Measurements from ENCODE around the gene STRN. TPM values are rescaled to one million over a fixed set of nuclear protein-coding genes. Genes with fewer than 3 reads are reported as not detected.
A peak's percentile ranks its signal among the peaks of the same experiment; 100 is the strongest.
"Not testable (repeated sequence)": the region's sequence is repeated elsewhere in the genome, so short reads cannot be mapped to it uniquely, and the experiment has no call there.

STRN gene
- total and polyA plus RNA-seq, 9 of the 15 experiments (the other 6 are each of a cell fraction or from before 2014, with no cell fraction given), result 1.3 to 31.2 (median 20.0) TPM

- no peak for TF ChIP-seq FOXP1 (CRISPR knock-in tag; IDR thresholded peaks at IDR 0.05)
- TF ChIP-seq MYNN (IDR thresholded peaks at IDR 0.05), result no peak
- no peak for TF ChIP-seq MYNN (CRISPR knock-in tag; IDR thresholded peaks at IDR 0.05)
These were observed 15.6 kb upstream of the STRN start (continued) for GRCh38 chr2:36981911-36982310.

- CTCF ChIA-PET (ENCODE audit: low intra/inter-chr PET ratio); intact Hi-C loops (cut with micrococcal nuclease); H3K9me1 ChIP-seq (ENCODE audit: control insufficient read depth, insufficient read depth, low read length); POLR2A ChIA-PET; in situ Hi-C loops (cut with MboI); ATAC-seq; H3K9ac ChIP-seq (ENCODE audit: insufficient read depth in 1 of 2, low read depth in 2 of 2, low read length in 2 of 2); H3K79me2 ChIP-seq (ENCODE audit: control insufficient read depth, insufficient read depth, low read length); H3K4me2 ChIP-seq (ENCODE audit: insufficient read depth, low read length); FAIRE-seq; H4K20me1 ChIP-seq (replicated peaks; ENCODE audit: control insufficient read depth, insufficient read depth, low read length); DNase-seq (ENCODE audit: extremely low read depth in 1 of 4, low spot score in 3 of 4); H3K27ac ChIP-seq (ENCODE audit: extremely low read depth, low read depth, low read length); H3K4me3 ChIP-seq; H3K9me3 ChIP-seq (replicated peaks; ENCODE audit: control insufficient read depth, insufficient read depth, low read depth, low read length); H2AFZ ChIP-seq (ENCODE audit: low read depth, low read length); H3K27me3 ChIP-seq (ENCODE audit: control insufficient read depth in 2 of 2, insufficient read depth in 2 of 2, low read length in 2 of 2); BruUV-seq (replicated peaks); H3K4me1 ChIP-seq (replicated peaks in 1 of 2; ENCODE audit: control insufficient read depth in 2 of 2, insufficient read depth in 2 of 2, low read length in 2 of 2): not testable (repeated sequence)
- WGBS (ENCODE audit: insufficient coverage, low coverage, missing lambda C conversion rate), result 78% methylated on average over 3 of the region's 3 CpGs
- TF ChIP-seq ZNF121 (CRISPR knock-in tag; conservative IDR thresholded peaks at IDR 0.05), result peak; percentile 83
- H3K36me3 ChIP-seq (ENCODE audit: control insufficient read depth, insufficient read depth, low read length), result peaks cover 11% of the 10 kb centered on the region; the same call in 2 of the 3 replicates
These were observed 12.7 kb upstream of the STRN start for GRCh38 chr2:36979007-36979406.

DNA sequence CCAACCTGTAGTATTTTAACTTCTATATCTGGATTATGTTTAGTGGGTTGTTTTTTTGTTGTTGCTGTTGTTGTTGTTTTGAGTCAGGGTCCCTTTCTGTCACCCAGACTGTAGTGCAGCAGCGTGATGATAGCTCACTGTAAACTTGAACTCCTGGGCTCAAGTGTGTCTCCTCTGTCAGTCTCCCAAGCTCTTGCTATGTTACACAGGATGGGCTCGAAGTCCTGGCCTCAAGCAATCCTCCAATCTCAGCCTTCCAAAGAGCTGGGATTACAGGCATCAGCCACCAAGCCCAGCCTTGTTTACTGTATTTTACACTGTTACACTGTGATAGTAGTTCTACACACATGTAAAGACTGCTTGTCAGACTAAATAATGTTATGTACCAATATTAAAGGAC, 9.7 kb upstream of the STRN start:
- ChIA-PET CTCF (ENCODE audit: low intra/inter-chr PET ratio) (no interaction called here), POLR2A (interaction anchor here (1.6 kb wide), 1 partner anchor 10 kb away, joined by 5 read pairs; the partner anchor contains the start of gene STRN)
- no peak overlapping the region for H3K4me3 ChIP-seq
- no peak overlapping the region for H3K4me2 ChIP-seq (ENCODE audit: insufficient read depth, low read length)
- no peak for DNase-seq (ENCODE audit: extremely low read depth in 1 of 4, low spot score in 3 of 4)
- H3K9me3 ChIP-seq (replicated peaks; ENCODE audit: control insufficient read depth, insufficient read depth, low read depth, low read length), result no peaks in the 10 kb centered on the region
- no peaks in the 10 kb centered on the region for H3K79me2 ChIP-seq (ENCODE audit: control insufficient read depth, insufficient read depth, low read length)
- H4K20me1 ChIP-seq (replicated peaks; ENCODE audit: control insufficient read depth, insufficient read depth, low read length), result no peaks in the 10 kb centered on the region
- no peaks in the 10 kb centered on the region for H3K9me1 ChIP-seq (ENCODE audit: control insufficient read depth, insufficient read depth, low read length)
- in situ Hi-C loops (cut with MboI) (no loop called here), intact Hi-C loops (cut with micrococcal nuclease) (no loop called here)
- H3K9ac ChIP-seq (ENCODE audit: insufficient read depth in 1 of 2, low read depth in 2 of 2, low read length in 2 of 2), result no peak overlapping the region
- TF ChIP-seq ZNF232 (CRISPR knock-in tag; IDR thresholded peaks at IDR 0.05) (no peak), ILF3 (IDR thresholded peaks at IDR 0.05; ENCODE audit: borderline replicate concordance) (no peak), ZNF282 (CRISPR knock-in tag; IDR thresholded peaks at IDR 0.05) (no peak), FOXK2 (conservative IDR thresholded peaks at IDR 0.05 in 1 of 2, IDR thresholded peaks at IDR 0.05 in 1 of 2; ENCODE audit: low read depth in 2 of 2) (no peak), MTA1 (IDR thresholded peaks at IDR 0.05; ENCODE audit: borderline replicate concordance) (no peak), MEF2A (IDR thresholded peaks at IDR 0.05; ENCODE audit: control insufficient read depth, low read depth, low read length) (no peak)
- TF ChIP-seq, protein P1, sequence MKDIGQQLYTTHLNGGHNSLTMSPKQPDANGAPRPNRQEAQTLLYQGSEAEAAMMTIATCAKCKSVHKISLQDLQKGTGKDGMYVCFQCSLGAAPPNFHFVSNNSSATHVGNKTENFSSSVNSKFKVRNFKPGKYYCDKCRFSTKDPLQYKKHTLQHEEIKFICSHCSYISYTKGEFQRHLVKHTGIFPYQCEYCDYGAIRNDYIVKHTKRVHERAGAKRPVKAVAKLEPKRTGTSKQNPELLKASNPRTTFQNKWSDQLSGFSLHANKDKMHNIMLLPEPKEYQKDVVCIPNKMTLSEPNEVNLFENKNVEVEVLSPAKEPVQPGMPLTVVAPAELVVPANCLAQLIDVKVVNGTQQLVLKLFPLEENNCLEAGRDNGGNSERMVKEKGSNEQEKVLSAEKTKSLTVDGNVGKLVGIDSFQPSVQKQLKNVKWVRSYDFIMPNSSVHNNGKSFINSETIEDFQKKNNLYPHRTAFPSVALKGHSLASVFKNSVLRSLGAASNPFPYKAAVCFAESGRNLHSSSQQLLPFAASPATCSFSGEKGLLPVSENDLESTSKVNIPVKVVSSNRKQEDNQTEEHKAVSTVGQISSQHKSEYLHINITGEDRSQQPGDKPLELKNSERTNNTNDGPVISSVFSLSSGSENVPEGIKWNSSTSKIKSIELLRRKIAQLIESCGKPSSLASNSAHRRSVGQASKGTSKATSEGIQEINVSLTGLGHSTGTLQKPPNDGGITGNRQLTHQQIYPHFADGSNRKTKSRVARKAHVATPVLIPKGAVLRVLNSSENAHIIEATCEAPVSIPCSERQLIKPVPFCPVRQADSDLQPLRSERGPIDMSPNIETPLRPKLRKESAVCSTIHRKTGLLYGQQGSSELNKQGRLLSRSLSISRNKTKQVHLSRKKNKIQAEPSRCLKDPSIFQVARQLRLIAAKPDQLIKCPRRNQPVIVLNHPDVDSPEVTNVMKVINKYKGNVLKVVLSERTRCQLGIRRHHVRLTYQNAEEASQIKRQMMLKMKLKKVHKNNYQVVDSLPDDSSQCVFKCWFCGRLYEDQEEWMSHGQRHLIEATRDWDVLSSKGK (CRISPR knock-in tag; IDR thresholded peaks at IDR 0.05), result no peak
- WGBS (ENCODE audit: insufficient coverage, low coverage, missing lambda C conversion rate), result 50% methylated on average over 2 of the region's 2 CpGs
- no TSS peak for BruUV-seq (replicated peaks)
- H3K27me3 ChIP-seq (ENCODE audit: control insufficient read depth in 2 of 2, insufficient read depth in 2 of 2, low read length in 2 of 2), result no peaks in the 10 kb centered on the region
- H3K4me1 ChIP-seq (replicated peaks in 1 of 2; ENCODE audit: control insufficient read depth in 2 of 2, insufficient read depth in 2 of 2, low read length in 2 of 2), result peaks cover 0 to 7% of the 10 kb centered on the region in 2 experiments; a peak in 2 of 5 replicates
- peaks cover 4% of the 10 kb centered on the region; the same call in 1 of the 3 replicates for H3K36me3 ChIP-seq (ENCODE audit: control insufficient read depth, insufficient read depth, low read length)
- FAIRE-seq, result no peak
- no peak; the same call in 2 of the 3 replicates for ATAC-seq
- no peak overlapping the region; the same call in 2 of the 3 replicates for H3K27ac ChIP-seq (ENCODE audit: extremely low read depth, low read depth, low read length)
- no peak overlapping the region for H2AFZ ChIP-seq (ENCODE audit: low read depth, low read length)

Measured in K562 (cell line).